ENCODE data around the gene C1QL2.

- TF ChIP-seq POLR2A (IDR thresholded peaks at IDR 0.05; ENCODE audit: low read depth, low read length) (no peak), POLR2AphosphoS5 (IDR thresholded peaks at IDR 0.05; ENCODE audit: low read depth, low read length) (no peak), TAF1 (IDR thresholded peaks at IDR 0.05; ENCODE audit: borderline replicate concordance, low read depth, low read length) (no peak)
These were observed 34.3 kb upstream of the C1QL2 start for GRCh38 chr2:119192893-119193292.

Data from GM12892 (cell line).